CD4-positive, alpha-beta T cell treated with Interleukin-21 for 1 hour (primary cell): Measurements from ENCODE around the gene JARID2.
"Not testable (repeated sequence)": the region's sequence is repeated elsewhere in the genome, so short reads cannot be mapped to it uniquely, and the experiment has no call there.

ENCODE experiments used
- DNase-seq: peaks from one replicate; pipeline ENCODE4 v3.0.0-alpha.2; 2020

Gene JARID2

DNA sequence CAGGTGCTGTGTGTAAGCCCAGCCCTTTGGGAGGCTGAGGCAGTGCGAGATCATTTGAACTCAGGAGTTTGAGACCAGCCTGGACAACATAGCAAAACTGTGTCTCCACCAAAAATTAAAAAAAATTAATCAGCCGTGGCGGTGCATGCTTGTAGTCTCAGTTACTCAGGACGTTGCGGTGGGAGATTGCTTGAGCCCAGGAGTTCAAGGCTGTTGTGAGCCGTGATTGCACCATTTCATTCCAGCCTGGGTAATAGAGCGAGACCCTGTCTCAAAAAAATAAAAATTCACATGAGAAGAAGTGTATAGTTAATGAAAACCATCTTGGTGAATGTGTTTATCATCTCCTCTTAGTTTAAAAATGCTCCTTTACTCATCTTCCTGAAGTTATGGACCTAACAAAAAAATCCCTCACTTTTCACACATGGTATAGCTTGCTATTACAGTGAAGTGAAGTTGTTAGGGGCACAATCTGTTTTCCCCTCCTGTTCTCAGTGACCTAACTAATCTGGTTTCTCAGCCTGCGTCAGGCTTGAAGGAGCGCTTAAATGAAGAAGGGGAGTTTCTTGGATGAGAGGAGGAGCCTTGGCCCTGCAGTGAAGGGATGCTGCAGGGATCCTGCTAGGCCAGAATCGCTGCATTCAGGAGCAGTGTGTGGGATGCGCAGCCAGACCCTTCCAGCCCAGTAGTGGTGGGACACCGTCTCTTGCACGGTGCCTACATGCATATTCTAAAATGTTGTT is 45.3 kb downstream of the JARID2 start:
- no peak for DNase-seq

GRCh38 chr6:15292721-15293302 is 46.9 kb downstream of the JARID2 start:
- no peak for DNase-seq

DNA sequence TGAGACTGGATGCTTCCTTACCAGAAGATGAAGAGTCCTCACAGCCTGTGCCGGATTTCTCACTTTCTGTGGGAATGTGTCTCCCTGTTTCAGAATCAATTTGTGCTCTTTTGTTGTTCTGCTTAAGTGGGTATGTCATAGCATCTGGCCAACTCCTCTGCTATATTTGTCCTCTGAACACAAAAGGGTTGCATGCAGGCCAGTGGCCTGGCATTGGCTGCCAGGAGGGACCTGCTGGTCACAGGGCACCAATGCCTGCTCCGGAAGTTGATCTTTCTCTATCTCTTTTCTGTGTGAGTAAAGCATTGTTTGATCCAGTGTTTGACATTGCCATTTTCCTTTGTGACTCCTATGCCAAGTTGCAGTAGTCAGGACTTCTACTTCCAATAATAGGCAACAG is 47.8 kb downstream of the JARID2 start:
- DNase-seq, result no peak

- DNase-seq, result no peak
These were observed 48.6 kb downstream of the JARID2 start for GRCh38 chr6:15294504-15294903.

GRCh38 chr6:15296249-15296648 is 50.4 kb downstream of the JARID2 start:
- DNase-seq, result no peak

GRCh38 chr6:15296735-15297134 is 50.9 kb downstream of the JARID2 start:
- DNase-seq, result peak; percentile 19

GRCh38 chr6:15297167-15297566 is 51.3 kb downstream of the JARID2 start:
- not testable (repeated sequence) for DNase-seq

GRCh38 chr6:15297895-15298590 is 52.2 kb downstream of the JARID2 start:
- DNase-seq, result no peak

DNA sequence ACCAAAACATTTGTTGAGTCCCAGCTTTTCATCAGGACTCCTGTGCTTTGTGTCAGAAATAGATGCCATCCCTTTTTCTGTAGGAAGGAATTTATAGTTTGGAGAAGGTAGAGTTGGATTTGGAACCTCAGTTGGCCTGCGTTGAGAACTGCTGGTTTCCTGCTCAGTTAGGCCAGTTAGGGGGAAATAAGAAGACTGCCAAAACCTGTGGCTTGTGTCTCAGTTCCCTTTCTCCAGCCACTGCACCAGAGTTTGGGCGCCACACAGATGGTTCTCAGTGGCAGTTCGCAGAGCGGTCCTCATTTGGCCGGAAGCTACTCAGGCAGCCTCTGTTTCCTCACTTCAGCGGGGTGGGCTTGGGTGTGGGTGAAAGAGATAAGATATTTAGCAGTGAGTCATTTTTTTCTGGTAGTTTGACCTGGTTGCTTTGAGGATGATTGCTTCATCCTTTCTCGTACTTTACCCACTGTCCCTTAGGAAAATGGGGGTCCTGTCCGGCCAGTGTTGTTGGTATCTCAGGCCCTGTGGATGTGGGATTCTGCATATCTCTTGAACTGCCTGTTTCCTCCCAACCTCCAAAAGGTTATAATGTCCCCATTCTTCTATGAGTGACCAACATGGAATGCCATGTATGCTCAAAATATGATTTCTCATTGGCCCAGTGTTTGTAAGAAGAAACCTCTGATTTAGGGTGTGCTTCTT is 53.7 kb downstream of the JARID2 start:
- DNase-seq, result peak; percentile 50

DNA sequence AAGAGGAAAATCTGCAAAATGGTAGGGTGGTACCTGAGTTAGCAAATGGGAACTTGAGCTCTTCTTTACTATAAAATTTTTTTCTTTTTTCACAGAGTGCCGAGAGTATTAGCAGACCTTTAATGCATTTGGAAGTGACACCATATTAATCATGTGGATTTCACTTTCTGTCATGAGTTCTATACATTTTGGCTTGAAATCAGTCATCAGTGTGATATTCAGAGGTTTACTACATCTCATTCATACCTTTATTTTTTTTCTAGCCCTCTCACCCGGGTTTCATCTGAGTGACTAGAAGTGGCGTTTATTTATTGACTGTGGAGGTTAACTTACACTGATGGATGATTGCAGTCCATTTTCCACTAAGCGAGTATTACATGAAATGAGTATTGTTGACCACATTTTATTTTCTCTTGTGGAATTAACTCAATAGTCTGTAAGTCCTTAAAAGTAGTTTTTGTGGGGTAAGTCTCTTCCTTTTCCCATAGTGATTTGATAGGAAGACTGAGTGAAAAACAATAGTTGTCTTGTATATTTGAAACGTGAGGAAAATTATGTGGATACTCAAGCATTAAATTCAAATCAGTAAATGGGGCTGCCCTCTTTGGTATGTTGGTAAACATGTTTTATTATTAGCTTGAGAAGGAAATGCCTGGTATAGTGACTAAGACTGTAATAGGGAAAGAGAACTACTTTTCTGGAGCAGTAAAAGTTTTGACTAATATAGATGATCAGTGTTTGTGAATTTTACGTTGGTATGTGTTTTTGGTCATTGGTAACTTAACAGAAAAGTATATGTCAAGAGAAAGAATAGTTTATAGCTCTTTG is 55.5 kb downstream of the JARID2 start:
- DNase-seq, result no peak

DNA sequence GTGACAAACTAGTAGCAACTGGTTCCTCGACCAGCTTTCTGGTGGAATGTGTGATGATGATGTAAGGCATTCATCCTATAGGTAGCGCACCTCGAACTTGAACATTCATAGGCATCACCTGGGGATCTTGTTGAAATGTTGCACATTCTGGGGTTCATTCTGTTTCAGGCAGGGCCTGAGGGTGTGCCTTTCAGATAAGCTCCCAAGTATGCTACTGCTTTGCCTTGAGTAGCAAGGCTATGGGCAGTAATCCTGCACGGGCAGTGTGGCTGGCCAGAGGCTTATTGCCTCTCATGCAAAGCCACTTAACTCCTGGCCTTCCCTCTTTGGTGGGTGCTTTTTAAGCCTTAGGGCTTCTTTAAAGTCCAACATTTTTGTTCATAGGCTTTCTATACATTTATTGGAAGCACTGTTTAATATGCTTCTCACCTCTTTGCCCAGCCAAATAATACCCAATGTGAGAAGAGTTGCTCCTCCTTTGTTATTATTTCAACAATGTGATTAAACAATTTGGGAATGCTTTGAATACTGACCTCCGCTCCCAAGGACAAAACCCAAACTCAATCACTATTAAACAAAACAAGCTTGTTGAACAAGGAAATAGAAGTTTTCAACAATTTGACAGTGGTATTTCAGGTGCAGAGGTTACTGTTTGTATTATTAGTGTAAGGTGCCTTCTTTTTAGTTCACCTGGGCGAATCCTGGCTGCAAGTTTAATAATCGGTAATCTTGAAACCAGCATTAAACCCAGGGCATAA is 57.5 kb downstream of the JARID2 start:
- no peak for DNase-seq

DNA sequence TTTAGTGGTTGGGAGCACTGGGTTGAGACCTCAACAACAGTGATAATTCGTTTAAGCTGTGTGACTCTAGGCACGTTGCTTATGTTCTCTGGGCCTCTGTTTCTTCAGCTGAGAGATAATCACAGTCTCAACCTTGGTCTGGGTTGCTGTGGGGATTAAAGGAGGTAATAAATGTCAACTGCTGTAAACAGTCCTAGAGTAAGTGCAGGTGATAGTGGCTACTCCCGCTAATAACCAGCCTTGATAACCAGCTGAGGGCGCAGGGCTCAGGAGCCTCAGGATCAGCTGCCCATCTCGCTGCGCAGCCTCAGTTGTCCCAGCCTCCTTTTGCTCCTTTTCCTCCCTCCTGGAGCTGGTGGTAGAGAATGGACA is 58.0 kb downstream of the JARID2 start:
- DNase-seq, result no peak

DNA sequence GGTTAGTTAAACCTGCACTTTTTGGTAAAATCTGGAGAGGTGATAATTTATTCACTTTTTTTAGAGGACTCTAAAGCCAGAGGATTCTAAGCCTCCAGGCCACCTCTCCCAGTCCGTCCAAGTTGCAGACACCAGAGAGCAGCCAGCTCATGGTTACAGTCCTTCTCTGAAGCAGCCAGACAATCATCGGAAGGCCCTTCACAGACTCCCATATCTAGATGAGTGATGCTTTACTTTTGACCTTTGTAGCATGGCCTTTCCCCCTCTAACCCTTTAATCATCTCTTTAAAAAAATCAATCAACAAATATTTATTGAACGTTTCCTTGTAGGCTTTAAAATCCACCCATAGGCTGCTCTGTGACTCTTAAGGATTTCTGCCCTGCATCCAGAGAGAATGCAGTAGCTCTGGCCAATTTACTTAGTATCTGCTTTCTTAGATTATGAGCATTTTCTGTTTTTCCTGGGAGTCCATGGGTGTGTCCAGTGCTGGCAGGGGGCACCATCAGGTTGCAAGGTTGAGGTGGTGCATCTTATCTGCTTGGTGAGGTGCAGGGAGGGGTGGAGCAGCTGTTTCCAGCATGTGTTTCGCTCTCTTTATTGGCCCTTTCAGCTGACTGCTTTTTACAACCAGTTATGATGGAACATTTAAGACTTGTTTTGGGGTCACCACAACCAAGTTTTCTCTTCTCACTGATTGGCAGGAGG is 58.6 kb downstream of the JARID2 start:
- no peak for DNase-seq

- DNase-seq, result no peak
These were observed 59.6 kb downstream of the JARID2 start for GRCh38 chr6:15305496-15305895.

- DNase-seq, result no peak
These were observed 60.0 kb downstream of the JARID2 start for GRCh38 chr6:15305909-15306308.

GRCh38 chr6:15308435-15309213 is 62.8 kb downstream of the JARID2 start:
- DNase-seq, result no peak

GRCh38 chr6:15309611-15310283 is 63.9 kb downstream of the JARID2 start:
- no peak for DNase-seq

- no peak for DNase-seq
These were observed 64.8 kb downstream of the JARID2 start for GRCh38 chr6:15310680-15311079.

DNA sequence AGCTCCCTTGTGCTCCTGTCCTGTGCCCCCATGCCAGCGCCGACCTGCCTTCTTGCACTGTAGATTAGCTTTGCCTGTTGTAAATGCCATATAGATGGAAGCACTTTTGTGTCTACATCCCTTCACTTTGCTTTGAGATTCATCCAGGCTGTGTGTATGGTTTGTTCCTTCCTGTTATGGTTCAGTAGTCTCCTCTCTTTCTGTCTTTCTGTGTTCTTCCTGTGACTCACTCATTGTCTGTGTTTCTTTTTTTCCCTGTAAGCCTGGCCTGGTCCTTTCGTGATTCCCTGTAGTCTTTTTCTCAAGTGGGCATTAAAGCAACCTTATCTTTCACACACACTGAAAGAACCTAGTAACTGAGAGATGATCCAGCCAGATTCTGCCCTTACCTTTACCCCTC is 66.6 kb downstream of the JARID2 start:
- no peak for DNase-seq

GRCh38 chr6:15313367-15313766 is 67.5 kb downstream of the JARID2 start:
- DNase-seq, result no peak
